Stimulated activated CD8-positive, alpha-beta memory T cell treated with anti-CD3 and anti-CD28 coated beads, Interleukin-4, amount 100 ng/mL, for 4 hours (primary cell): ENCODE data around the gene FFAR1.

Experiments
- DNase-seq, 2 donors: peaks; one replicate each; pipeline ENCODE4 v3.0.0-alpha.2; 2020; ENCODE audit warnings: low read depth in 2 of 2, low spot score in 1 of 2

The FFAR1 gene

GRCh38 chr19:35383536-35383935 is 35.8 kb downstream of the FFAR1 start:
- no peak for DNase-seq

GRCh38 chr19:35388277-35389054 is 40.8 kb downstream of the FFAR1 start:
- no peak for DNase-seq

- DNase-seq: no peak
Measured at GRCh38 chr19:35389192-35389861, 41.6 kb downstream of the FFAR1 start.

GRCh38 chr19:35392742-35393715 is 45.3 kb downstream of the FFAR1 start:
- DNase-seq: no peak

- DNase-seq: no peak
Measured at GRCh38 chr19:35395382-35396199, 47.9 kb downstream of the FFAR1 start.

GRCh38 chr19:35396240-35396885 is 48.7 kb downstream of the FFAR1 start:
- no peak for DNase-seq

GRCh38 chr19:35397064-35397463 is 49.4 kb downstream of the FFAR1 start:
- no peak for DNase-seq
